ENCODE data around the gene CDH13.

CDH13 gene

GRCh38 chr16:82855471-82855870 lies 228.7 kb downstream of the CDH13 start:
- DNase-seq: no peak

DNA sequence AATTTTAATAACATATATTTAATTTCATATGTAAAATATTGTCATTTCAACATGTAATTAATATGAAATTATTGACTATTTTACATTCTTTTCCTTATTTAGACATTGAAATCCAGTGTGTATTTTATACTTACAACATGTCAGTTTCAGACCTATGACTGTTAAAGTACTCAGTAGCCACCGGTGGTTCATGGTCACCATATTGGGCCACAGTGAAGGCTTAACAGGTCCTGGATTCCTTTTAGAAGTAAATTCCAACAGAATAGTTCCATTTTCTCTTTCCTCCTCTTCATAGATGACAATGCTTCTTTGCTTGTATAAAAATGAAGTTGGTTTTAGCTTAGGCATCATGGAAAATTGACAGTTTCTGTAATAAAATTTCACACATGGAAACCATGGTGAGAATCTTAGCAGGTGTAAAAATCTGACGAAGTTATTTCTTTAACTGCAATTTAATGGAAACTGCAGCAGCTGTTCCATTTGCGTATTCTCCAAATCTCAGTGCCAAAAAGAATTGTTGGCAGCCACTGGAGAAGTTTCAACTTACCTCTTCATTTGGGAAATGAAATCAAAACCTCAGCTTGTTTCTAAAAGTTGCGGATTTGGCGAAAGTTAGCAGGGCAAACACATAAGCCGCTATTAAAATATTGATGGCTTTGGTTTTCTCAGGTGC lies 231.1 kb downstream of the CDH13 start:
- no peak for DNase-seq

GRCh38 chr16:82859662-82860061 lies 232.9 kb downstream of the CDH13 start:
- no peak for DNase-seq

DNA sequence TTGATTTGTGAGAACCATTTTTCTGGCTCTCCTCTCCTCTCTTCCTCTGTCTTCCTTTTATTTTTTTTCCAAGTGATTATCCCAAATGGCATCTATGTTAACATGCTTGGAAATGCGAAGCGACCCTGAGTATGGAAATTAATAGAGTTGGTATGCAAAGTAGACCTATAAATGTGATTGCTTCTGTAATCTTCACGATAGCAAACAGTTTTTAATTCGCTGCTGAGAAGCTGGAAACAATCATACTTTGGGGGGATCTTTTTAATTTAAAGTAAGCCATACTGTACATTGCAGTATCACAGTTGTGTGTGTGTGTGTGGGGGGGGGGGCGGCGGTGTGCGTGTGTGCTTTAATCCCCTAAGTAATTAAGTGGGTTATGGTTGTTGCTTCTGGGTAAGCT lies 233.3 kb downstream of the CDH13 start:
- DNase-seq: no peak

DNA sequence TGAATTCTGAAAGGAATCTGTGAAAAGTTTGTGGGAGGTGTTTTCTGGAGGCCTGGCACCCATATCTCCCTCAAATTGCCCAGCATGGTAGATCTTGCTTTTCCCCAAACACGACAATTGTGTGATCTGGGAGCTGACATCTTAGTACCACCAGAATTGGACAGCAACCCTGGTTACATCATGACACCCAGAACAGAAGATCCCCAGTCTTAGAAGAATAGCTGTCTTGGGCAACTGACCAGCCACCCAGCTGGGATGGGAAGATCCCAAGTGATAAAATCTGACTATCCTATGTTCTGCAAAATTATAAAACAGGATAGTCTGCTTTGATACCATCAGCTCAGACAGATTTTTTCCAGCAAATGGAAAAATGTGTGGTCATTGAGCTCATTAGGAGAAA lies 235.3 kb downstream of the CDH13 start:
- DNase-seq: no peak

DNA sequence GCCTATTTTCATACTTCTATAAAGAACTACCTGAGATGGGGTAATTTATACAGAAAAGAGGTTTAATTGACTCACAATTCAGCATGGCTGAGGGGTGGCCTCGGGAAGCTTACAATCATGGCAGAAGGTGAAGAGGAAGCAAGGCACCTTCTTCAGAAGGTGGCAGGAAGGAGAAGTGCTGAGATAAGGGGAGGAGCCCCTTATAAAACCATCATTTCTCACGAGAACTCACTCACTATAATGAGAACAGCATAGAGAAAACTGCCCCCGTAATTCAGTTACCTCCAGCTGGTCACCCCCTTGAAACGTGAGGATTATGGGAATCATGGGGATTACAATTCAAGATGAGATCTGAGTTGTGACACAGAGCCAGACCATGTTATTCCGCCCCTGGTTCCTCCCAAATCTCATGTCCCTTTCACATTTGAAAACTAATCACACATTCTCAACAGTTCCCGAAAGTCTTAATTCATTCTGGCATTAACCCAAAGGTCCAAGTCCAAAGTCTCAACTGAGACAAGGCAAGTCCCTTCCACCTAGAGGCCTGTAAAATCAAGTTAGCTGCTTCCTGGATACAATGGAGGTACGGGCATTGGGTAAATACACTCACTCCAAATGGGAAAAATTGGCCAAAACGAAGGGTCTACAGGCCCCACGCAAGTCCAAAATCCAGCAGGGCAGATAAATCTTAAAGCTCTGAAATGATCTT lies 237.7 kb downstream of the CDH13 start:
- DNase-seq: no peak

GRCh38 chr16:82865412-82865811 lies 238.6 kb downstream of the CDH13 start:
- no peak for DNase-seq

DNA sequence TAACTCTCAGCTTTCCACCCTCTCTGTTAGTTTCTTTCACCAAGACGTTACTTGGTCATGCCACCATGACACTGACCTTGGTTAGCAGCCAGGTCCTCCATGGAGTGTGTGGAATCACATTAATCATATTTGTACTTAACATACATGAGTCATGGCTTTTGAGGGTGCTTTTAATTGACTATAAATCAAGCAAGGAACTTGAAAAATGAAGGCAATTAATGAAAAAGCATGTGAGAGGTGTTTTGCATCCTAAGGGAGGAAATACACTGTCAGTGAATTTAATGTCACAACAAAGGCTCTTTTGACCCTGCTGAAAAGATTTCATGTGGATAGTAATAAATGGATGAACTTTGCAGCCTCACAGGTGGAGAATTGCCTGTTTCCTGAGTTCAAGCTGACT lies 240.7 kb downstream of the CDH13 start:
- no peak for DNase-seq

- DNase-seq: no peak
Measured at GRCh38 chr16:82874271-82874670, 247.5 kb downstream of the CDH13 start.

DNA sequence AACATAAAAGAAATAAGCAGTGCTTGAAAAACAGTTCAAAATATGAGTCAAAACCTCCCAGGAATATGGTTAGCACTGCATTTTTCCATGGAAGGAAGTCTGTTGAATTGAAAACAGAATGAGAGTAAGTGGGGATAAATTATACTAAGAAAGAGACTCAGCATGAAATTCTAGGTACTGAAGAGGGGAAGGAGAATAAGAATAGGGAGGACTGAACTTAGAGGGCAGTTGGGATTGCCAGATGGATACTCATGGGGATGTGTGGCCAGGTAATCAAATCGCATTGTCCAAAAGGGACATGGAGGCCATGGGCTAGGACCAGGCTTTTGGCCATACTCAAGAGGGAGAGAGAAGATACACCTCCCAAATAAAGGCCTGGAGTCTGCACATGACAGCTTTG lies 247.9 kb downstream of the CDH13 start:
- no peak for DNase-seq

DNA sequence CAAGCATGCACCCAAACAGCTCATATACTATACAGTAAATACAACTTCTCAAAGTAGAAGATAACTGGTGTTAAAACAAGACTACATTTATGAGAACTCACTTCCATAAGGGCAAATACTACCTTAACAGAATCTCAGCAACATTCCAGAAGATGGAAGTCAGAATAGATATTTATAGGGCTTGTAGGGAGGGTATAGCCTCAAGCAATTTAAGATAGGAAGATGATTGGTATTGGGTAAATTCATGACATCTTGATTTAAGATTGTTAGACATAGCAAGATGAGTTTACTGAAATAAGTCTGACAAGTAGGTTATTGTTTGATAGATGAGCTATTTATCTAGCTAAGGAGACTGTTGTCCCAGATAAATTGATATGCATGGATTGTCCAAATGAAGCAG lies 250.2 kb downstream of the CDH13 start:
- DNase-seq: no peak

- DNase-seq: no peak
Measured at GRCh38 chr16:82878466-82878865, 251.7 kb downstream of the CDH13 start.

DNA sequence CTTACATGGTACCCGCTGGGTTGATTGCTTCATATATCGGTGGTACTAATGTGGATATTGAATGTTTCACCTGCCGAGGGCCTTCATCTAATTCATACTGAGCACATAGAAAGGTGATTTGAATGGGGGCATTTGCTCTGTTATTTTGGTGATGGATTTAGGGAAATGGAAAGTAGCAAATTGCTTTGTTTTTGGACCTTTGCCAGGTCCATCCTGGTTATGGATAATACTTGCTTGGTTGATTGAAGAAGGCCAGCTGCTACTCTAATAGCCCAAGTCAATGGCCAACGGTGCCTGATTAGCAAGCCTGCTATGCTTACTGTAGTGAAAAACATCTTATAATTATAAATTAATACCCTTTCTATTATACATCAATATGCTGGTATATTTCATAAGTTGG lies 253.6 kb downstream of the CDH13 start:
- DNase-seq: no peak

GRCh38 chr16:82881516-82881915 lies 254.7 kb downstream of the CDH13 start:
- DNase-seq: no peak

GRCh38 chr16:82882226-82882625 lies 255.5 kb downstream of the CDH13 start:
- DNase-seq: no peak

- DNase-seq: no peak
Measured at GRCh38 chr16:82882982-82883835, 256.4 kb downstream of the CDH13 start.

- DNase-seq: no peak
Measured at GRCh38 chr16:82884320-82884898, 257.6 kb downstream of the CDH13 start.

DNA sequence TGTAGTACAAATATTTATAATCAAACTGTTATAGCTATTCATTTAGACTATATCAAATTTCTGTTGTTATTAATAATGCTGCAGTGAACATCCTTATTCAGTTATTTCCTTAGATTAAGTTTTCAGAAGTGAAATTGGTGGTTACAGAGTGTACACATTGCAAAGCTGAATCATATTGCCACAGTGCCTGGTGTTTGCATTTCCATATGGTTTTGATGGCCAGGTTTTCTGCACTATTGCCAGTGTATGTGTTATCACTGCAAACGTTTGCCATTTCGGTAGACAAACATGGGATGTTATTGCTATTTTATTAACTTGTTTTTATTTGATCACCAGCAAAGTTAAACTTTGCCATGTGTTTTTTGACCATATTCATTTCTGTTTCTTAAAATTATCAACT lies 259.4 kb downstream of the CDH13 start:
- DNase-seq: no peak

GRCh38 chr16:82888591-82889001 lies 261.8 kb downstream of the CDH13 start:
- no peak for DNase-seq

DNA sequence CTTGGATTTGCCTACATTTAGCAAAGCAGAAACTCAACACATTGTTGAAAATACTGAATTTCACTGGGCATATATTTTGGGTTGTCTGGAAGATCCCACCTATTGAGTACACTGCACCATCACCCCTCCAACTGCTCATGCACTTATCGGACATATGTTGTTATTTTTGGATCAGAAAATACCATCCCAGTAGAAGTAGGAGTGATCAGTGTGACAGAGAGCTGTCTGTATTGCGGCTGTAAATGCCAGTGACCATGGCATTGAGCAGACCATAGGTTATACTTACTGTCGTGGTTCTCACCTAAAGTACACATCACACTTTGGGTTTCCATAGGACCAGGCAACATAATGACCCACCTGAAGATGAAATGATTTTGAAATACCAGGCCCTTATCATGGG lies 264.7 kb downstream of the CDH13 start:
- no peak for DNase-seq

DNA sequence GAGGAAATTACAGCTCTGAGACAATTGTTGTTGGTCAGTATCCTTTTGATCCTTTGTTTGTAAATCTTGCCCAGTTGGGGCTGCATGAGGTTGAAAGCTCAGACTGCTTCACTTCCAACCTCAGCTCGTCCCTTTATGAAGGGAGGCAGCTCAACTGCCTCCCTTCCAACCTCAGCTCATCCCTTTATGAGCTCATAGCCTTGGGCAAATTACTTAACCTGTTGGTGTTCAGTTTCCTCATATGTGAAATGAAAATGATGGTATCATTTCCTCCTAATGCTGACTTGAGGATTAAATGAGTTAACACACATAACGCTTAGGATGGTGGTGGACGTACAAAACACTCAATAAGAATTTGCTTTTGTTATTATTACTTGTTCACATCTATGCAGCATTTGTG lies 265.1 kb downstream of the CDH13 start:
- no peak for DNase-seq

DNA sequence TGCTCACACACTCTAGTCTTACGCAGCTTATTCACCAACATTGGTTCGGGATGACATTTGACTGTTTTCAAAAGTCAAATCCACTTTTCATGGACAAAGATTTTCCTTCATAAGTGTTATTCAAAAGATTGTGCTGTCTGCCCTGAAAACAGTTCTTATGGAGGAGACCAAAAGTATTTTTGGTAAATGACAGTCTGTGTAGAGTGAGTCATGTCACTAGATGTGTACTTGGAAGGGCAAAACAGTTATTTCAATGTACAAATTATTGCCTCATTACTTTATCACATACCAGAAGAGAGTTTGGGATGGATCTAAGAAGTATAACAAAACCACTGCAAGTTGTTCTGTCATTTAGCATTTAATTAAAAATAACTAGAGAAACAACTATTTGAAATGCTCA lies 265.6 kb downstream of the CDH13 start:
- DNase-seq: no peak

GRCh38 chr16:82895843-82896242 lies 269.1 kb downstream of the CDH13 start:
- DNase-seq: no peak

GRCh38 chr16:82899006-82899405 lies 272.2 kb downstream of the CDH13 start:
- DNase-seq: no peak

All from suppressor macrophage treated with lipopolysaccharide for 1 hour (primary cell).